HG03095 (cell line): Measurements from ENCODE around the gene C1QTNF9.
"Not testable (repeated sequence)": the region's sequence is repeated elsewhere in the genome, so short reads cannot be mapped to it uniquely, and the experiment has no call there.

Experiments used
- ATAC-seq: cut with Tn5 transposase; IDR thresholded peaks from one replicate; pipeline ENCODE4 v1.9.1; 2021; ENCODE audit warnings: moderate library complexity; ENCODE audit not compliant: unreplicated experiment

The C1QTNF9 gene

GRCh38 chr13:24359252-24359651 lies 49.9 kb downstream of the C1QTNF9 start:
- ATAC-seq = not testable (repeated sequence)

DNA sequence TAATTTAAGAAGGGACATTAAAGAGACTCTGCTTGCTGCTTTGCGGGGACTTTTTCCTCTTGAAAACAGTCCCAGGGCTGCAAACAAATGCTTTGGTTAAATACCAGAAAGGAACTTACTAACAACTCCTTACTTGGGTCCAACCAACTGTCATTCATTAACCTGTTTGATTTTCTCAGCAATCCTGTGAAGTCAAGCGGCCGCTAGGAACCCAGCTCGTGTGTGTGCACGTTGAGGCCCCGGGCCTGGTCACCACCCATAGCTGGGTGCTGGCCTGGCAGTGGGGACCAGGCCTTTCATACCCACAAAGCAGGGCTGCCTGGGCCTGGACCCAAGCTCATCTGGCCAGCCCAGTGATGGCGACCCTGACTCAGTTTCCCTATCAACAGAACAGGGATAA lies 50.7 kb downstream of the C1QTNF9 start:
- no peak for ATAC-seq

- ATAC-seq = no peak
These were observed 51.7 kb downstream of the C1QTNF9 start for GRCh38 chr13:24361113-24361512.

DNA sequence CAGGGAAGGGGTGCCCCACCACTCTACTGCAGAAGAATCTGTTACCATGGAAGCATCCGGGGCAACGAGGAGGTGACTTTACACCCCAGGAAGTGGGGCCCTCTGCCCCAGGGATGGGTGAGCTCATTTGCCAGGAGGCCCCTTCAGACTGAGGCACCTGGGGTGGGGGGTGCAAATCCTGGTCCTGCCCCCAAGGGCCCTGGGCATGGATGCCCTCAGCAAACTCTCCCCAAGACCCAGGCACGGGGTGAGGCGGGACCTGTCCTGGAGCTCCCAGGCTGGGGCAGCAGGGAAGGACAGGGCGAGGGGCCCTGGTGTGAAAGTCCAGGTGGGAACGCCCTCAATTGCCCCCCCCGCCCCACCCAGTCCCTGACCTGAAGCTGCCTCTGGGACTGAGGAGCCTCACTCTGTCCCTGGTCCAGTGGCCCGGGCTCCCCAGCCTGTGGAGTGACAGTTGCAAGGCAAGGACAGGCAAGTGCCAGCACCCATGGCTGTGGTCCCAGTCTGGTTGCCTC lies 52.5 kb downstream of the C1QTNF9 start:
- no peak for ATAC-seq

DNA sequence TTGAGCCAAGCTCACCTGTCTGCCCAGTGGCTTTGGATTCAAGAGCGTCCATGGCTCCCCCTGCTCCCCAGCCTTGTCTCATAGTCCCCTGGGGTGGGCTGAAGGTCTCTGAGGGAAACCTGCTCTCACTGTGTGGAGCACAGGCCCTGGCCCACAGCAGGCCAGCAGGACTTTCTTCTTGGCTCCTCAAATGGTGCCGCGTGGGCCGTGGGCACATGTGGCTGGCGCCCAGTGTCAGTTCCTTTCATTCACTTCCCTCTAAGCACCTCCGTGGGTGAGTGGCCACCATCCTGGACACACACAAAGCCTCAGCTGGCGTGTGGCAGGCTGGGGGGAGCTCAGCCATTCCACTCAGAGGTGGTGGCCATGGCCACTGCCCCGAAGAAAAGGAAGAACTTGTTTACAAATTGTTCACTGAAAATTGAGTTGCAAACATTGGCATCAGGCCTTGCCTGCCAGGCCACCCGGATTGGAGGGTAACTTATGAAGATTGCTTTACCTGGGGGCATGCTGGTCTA lies 53.1 kb downstream of the C1QTNF9 start:
- ATAC-seq = no peak

DNA sequence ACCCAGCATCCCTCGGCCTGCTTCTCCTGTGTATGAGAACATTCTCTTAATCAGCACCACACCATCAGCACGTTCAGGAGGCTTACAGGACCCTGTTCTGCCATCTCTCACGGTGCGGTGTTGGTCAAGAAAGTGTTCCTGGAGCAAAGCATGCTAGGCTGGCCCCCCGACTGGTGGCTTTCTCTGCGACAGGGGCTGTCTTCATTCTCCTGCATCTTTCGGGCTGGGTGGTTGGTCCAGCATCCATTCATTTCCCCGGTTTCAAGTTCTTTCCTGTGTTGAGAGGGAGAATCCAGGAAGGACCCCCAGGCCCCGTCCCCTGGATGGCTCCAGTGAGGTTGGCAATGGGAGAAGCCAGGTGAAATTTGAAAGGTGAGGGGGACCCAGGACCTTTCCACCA lies 55.8 kb downstream of the C1QTNF9 start:
- ATAC-seq = no peak

GRCh38 chr13:24366315-24366714 lies 56.9 kb downstream of the C1QTNF9 start:
- not testable (repeated sequence) for ATAC-seq

- not testable (repeated sequence) for ATAC-seq
These were observed 61.9 kb downstream of the C1QTNF9 start for GRCh38 chr13:24371273-24371672.
